Activated CD4-positive, alpha-beta T cell treated with anti-CD3 and anti-CD28 coated beads for 36 hours (primary cell): ENCODE results near the gene ITPKA. TPM values are rescaled to one million over a fixed set of nuclear protein-coding genes. Genes with fewer than 3 reads are reported as not detected.

Experiments
- ATAC-seq: fragments of 200-7000 bp; cut with Tn5 transposase; one replicate; pipeline ENCODE4 v1.10.0; 2021; ENCODE audit warnings: mild to moderate bottlenecking, moderate library complexity
- CTCF ChIA-PET: fragments of 350-600 bp; sonication (Branson Sonifier 250); formaldehyde crosslinking; loops from one replicate; lab custom pipeline; 2021; ENCODE audit warnings: antibody characterized with exemption; lab: Charles Lee
- POLR2A ChIA-PET: fragments of 350-600 bp; sonication (Branson Sonifier 250); formaldehyde crosslinking; loops from one replicate; lab custom pipeline; 2021; ENCODE audit warnings: antibody characterized with exemption, inconsistent platforms; lab: Charles Lee
- DNase-seq: peaks from one replicate; pipeline ENCODE4 v3.0.0-alpha.2; 2020
- H3K27ac Mint-ChIP-seq: one replicate; pipeline ENCODE4 v1.8.0; 2021; ENCODE audit warnings: mixed read lengths
- H3K27me3 Mint-ChIP-seq: one replicate; pipeline ENCODE4 v1.8.0; 2021; ENCODE audit warnings: mixed read lengths
- H3K36me3 Mint-ChIP-seq: one replicate; pipeline ENCODE4 v1.8.0; 2021; ENCODE audit warnings: low read depth, mixed read lengths
- H3K4me1 Mint-ChIP-seq: one replicate; pipeline ENCODE4 v1.8.0; 2021; ENCODE audit warnings: mixed read lengths
- H3K4me3 Mint-ChIP-seq: one replicate; pipeline ENCODE4 v1.8.0; 2021; ENCODE audit warnings: mild to moderate bottlenecking, moderate library complexity, mixed read lengths
- H3K9me3 Mint-ChIP-seq: one replicate; pipeline ENCODE4 v1.8.0; 2021; ENCODE audit warnings: low read depth, mixed read lengths
- intact Hi-C, 2 experiments: fragments of 100-400 bp; cut with DNase I in 1 of 2; cut with micrococcal nuclease in 1 of 2; formaldehyde crosslinking; loops; one replicate each; pipeline versions ENCODE4 v1.14.2 to v1.15.1; 2022 to 2024; cut with DNase I, micrococcal nuclease
- total RNA-seq, 2 experiments: library from RNA; stranded (reverse); gene quantifications; one replicate each; pipeline ENCODE4 v1.2.3, GENCODE V29; 2021

Gene ITPKA
- total RNA-seq, 2 experiments from 2014 or later, result 2.5 to 4.2 TPM

DNA sequence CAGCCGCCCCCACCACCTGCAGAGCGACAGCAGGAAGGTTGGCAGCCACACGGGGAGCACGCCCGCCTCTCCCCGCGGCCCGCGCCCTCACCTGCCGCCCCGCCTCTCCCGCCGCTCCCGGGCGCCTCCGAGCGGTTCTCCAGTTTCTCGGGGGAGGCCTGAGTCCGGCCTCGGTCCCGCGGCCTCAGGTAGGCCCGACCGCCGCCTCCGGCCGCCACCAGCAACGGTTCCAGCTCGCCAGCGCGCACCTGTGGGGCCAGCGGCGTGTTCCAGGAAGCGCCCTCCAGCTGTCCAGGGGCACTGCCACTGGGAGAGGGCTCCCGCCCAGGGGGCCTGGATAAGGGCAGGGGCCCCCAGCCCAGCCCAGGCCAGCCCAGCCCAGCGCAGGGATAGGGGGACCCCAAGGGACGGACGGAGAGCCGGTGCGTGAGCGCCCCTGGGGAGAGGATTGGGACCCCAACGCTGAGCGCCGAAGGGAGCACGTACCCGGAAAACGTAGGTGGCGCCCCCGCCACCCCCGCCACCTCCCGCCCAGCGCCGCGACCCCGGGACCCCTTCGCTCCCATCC is 17.7 kb downstream of the ITPKA start:
- intact Hi-C loops, result no loop called here
- H3K4me1 Mint-ChIP-seq, result peaks cover 22% of the 10 kb centered on the region
- ChIA-PET CTCF (interaction anchor here (1.1 to 1.2 kb wide), 2 partner anchors 45 to 47 kb away, joined by 3 to 4 read pairs; no protein-coding TSS in a partner anchor), POLR2A (interaction anchor here (1.3 kb wide), 1 partner anchor 21 kb away, joined by 3 read pairs; no protein-coding TSS in a partner anchor)
- H3K27me3 Mint-ChIP-seq, result peaks cover 32% of the 10 kb centered on the region
- DNase-seq, result no peak
- no peaks in the 10 kb centered on the region for H3K9me3 Mint-ChIP-seq
- peaks cover 3% of the 10 kb centered on the region for H3K36me3 Mint-ChIP-seq
- ATAC-seq, result no peak
- H3K4me3 Mint-ChIP-seq, result no peak overlapping the region
- H3K27ac Mint-ChIP-seq, result no peak overlapping the region

DNA sequence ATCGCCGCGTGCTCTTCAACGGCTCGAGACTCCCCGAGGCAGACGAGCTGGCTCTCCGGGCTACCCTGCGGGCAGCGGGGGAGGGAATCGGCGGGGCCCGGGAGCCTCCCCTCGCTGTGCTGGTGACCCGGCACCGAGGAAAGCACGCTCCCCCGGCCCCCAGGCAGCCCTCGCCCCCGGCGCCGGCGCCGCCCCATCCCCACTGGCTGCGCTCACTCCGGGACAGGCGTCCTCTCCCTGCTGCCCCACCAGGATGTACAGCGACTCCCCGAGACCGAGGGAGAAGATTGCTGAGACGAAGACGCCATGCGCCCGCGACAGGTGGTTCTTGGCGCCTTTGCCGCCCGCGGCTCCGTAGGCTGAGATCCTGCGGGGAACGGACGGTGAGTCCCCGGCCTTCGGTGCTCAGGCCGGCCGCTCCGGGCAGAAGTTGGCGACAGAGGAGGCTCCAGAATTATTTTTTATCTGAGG is 18.3 kb downstream of the ITPKA start:
- H3K27ac Mint-ChIP-seq, result no peak overlapping the region
- peak; percentile 52 for DNase-seq
- no peaks in the 10 kb centered on the region for H3K9me3 Mint-ChIP-seq
- ATAC-seq, result peak; percentile 34
- ChIA-PET CTCF (interaction anchor here (1.1 kb wide), 1 partner anchor 48 kb away, joined by 3 read pairs; no protein-coding TSS in a partner anchor), POLR2A (no interaction called here)
- peak overlapping the region; percentile 52 for H3K4me3 Mint-ChIP-seq
- H3K4me1 Mint-ChIP-seq, result peaks cover 22% of the 10 kb centered on the region
- H3K36me3 Mint-ChIP-seq, result peaks cover 4% of the 10 kb centered on the region
- intact Hi-C loops, result loop anchor here in 1 of 2 experiments (1.0 to 2.0 kb wide), 2 partner anchors 10 to 47 kb away; partner anchors contain the start of gene TYRO3
- H3K27me3 Mint-ChIP-seq, result peaks cover 32% of the 10 kb centered on the region

- H3K4me3 Mint-ChIP-seq, result peak overlapping the region; percentile 52
- CTCF ChIA-PET, result interaction anchor here (1.6 kb wide), 1 partner anchor 47 kb away, joined by 17 read pairs; no protein-coding TSS in a partner anchor
- peaks cover 32% of the 10 kb centered on the region for H3K27me3 Mint-ChIP-seq
- no peaks in the 10 kb centered on the region for H3K9me3 Mint-ChIP-seq
- DNase-seq (no peak), ATAC-seq (no peak)
- POLR2A ChIA-PET, result no interaction called here
- peaks cover 6% of the 10 kb centered on the region for H3K36me3 Mint-ChIP-seq
- H3K27ac Mint-ChIP-seq, result no peak overlapping the region
- intact Hi-C loops, result loop anchor here in 1 of 2 experiments (1.0 to 2.0 kb wide), 2 partner anchors 10 to 46 kb away; partner anchors contain the start of gene TYRO3
- H3K4me1 Mint-ChIP-seq, result peaks cover 22% of the 10 kb centered on the region
Measured at GRCh38 chr15:41512512-41512939, 18.9 kb downstream of the ITPKA start.

DNA sequence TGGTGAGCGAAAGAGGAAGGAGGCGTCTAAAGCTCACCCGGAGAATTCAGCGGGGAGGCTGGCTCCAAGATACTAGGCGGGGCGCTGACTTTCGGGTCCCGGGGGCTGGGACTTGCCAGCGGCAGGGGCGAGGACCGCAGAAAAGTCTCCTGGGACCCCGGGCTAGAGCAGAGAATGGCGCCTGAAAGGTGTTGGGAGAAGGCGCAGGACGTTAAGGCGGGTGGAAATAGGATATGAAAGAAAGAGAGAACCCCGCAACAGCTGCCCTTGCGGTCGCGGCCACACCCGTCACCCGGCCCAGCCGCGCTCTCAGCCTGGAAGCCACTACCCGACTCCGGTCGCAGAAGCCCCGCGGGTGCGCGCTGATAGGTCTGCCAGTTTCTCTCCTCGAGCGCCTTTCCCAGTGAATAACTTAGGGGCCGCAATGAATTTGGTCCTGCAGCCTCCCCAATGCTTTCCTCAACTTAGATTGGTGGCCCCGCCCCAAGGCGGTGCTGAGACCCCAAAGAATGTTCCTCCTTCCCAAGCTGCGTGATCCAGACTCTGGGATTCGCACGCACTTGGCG is 19.3 kb downstream of the ITPKA start:
- peak; percentile 52 for DNase-seq
- ATAC-seq, result no peak
- intact Hi-C loops, result loop anchor here in 1 of 2 experiments (1.0 to 2.0 kb wide), 2 partner anchors 11 to 46 kb away; partner anchors contain the start of gene TYRO3
- CTCF ChIA-PET, result interaction anchor here (1.6 kb wide), 1 partner anchor 47 kb away, joined by 17 read pairs; no protein-coding TSS in a partner anchor
- Mint-ChIP-seq H3K27ac (no peak overlapping the region), H3K36me3 (peaks cover 6% of the 10 kb centered on the region), H3K4me3 (peak overlapping the region; percentile 52), H3K9me3 (no peaks in the 10 kb centered on the region), H3K4me1 (peaks cover 22% of the 10 kb centered on the region), H3K27me3 (peaks cover 30% of the 10 kb centered on the region)
- POLR2A ChIA-PET, result interaction anchor here (0.5 kb wide), 1 partner anchor 86 kb away, joined by 6 read pairs; no protein-coding TSS in a partner anchor

- intact Hi-C loops, result loop anchor here in 1 of 2 experiments (2.0 kb wide), 1 partner anchor 45 kb away; the partner anchor contains the start of gene TYRO3
- Mint-ChIP-seq H3K9me3 (no peaks in the 10 kb centered on the region), H3K36me3 (peaks cover 6% of the 10 kb centered on the region), H3K27ac (no peak within 1 kb of the TSS), H3K4me3 (peak within 1 kb of the TSS; percentile 52), H3K4me1 (peaks cover 22% of the 10 kb centered on the region), H3K27me3 (peaks cover 30% of the 10 kb centered on the region)
- ATAC-seq (peak; percentile 38), DNase-seq (no peak)
- POLR2A ChIA-PET, result interaction anchor here (0.5 kb wide), 1 partner anchor 87 kb away, joined by 6 read pairs; no protein-coding TSS in a partner anchor
- CTCF ChIA-PET, result interaction anchor here (1.6 kb wide), 1 partner anchor 48 kb away, joined by 17 read pairs; no protein-coding TSS in a partner anchor
Measured at GRCh38 chr15:41513506-41514227, 20.0 kb downstream of the ITPKA start, which contains the start of gene LTK. TSS of gene LTK (minus strand) at chr15:41513827. CDS start at chr15:41513709, 118 bp downstream.

GRCh38 chr15:41517895-41518449 is 24.3 kb downstream of the ITPKA start:
- Mint-ChIP-seq H3K27me3 (peaks cover 7% of the 10 kb centered on the region), H3K9me3 (no peaks in the 10 kb centered on the region), H3K27ac (no peak overlapping the region), H3K36me3 (peaks cover 20% of the 10 kb centered on the region), H3K4me1 (peaks cover 12% of the 10 kb centered on the region), H3K4me3 (no peak overlapping the region)
- POLR2A ChIA-PET, result no interaction called here
- DNase-seq (no peak), ATAC-seq (no peak)
- CTCF ChIA-PET, result interaction anchor here (0.7 to 1.8 kb wide), 3 partner anchors 52 to 376 kb away, joined by 4 read pairs; no protein-coding TSS in a partner anchor
- intact Hi-C loops, result no loop called here

DNA sequence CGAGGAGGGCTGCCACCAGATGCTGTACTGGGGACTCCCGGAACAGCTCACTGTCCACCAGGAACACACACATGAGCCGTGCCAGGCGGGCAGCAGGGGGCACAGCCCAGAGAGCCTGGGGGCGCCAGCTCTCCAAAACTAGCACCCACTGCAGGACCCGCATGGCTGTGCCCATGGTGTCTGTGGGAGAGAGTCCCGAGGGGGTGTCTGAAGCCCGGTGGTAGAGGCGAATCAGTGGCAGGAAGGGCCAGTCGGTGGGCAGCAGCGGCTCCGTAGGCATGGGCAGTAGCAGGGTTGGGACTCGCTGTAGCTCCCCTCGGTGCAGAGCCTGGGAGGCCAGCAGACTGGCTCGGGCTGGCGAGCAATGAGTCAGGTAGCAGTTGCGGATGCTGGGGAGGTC is 27.0 kb downstream of the ITPKA start:
- no peaks in the 10 kb centered on the region for H3K4me1 Mint-ChIP-seq

DNA sequence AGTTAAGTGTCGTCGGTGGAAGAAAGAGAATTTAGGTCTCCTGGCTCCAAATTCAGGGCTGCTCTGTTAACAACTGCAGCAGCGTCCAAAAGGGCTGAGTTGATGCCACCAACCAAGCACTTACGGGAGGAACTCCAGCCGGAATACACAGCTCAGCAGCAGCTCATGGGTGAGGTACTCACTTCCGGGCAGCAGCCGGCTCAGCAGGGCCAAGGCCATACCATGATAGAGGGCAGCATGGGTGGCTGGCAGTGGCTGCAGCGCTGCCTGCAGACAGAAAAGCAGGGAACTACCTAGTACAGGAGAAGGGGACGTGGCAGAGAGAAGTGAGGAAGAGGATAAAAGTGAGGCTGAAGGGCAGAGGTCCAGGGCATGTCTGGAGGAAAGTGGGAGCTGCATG is 27.9 kb downstream of the ITPKA start:
- ChIA-PET CTCF (interaction anchor here (1.1 kb wide), 1 partner anchor 14 kb away, joined by 3 read pairs; no protein-coding TSS in a partner anchor), POLR2A (no interaction called here)
- intact Hi-C loops, result no loop called here
- H3K4me1 Mint-ChIP-seq, result no peaks in the 10 kb centered on the region
- no peak for ATAC-seq
- peaks cover 28% of the 10 kb centered on the region for H3K36me3 Mint-ChIP-seq
- H3K27me3 Mint-ChIP-seq, result no peaks in the 10 kb centered on the region
- no peak overlapping the region for H3K27ac Mint-ChIP-seq
- H3K9me3 Mint-ChIP-seq, result no peaks in the 10 kb centered on the region
- DNase-seq, result no peak
- H3K4me3 Mint-ChIP-seq, result no peak overlapping the region

More for the DNA sequence above, 27.0 kb downstream of the ITPKA start:
- H3K9me3 Mint-ChIP-seq, result no peaks in the 10 kb centered on the region
- DNase-seq (no peak), ATAC-seq (no peak)
- ChIA-PET POLR2A (no interaction called here), CTCF (interaction anchor here (0.7 kb wide), 1 partner anchor 398 kb away, joined by 3 read pairs; no protein-coding TSS in a partner anchor)
- H3K27ac Mint-ChIP-seq, result no peak overlapping the region
- H3K4me3 Mint-ChIP-seq, result no peak overlapping the region
- intact Hi-C loops, result no loop called here
- H3K27me3 Mint-ChIP-seq, result no peaks in the 10 kb centered on the region
- peaks cover 20% of the 10 kb centered on the region for H3K36me3 Mint-ChIP-seq

GRCh38 chr15:41523097-41523496 is 29.4 kb downstream of the ITPKA start:
- intact Hi-C loops, result no loop called here
- Mint-ChIP-seq H3K27ac (no peak overlapping the region), H3K9me3 (no peaks in the 10 kb centered on the region), H3K36me3 (peaks cover 33% of the 10 kb centered on the region), H3K4me3 (no peak overlapping the region), H3K27me3 (no peaks in the 10 kb centered on the region), H3K4me1 (no peaks in the 10 kb centered on the region)
- ATAC-seq, result no peak
- ChIA-PET POLR2A (no interaction called here), CTCF (interaction anchor here (0.7 kb wide), 1 partner anchor 33 kb away, joined by 6 read pairs; no protein-coding TSS in a partner anchor)
- DNase-seq, result no peak

DNA sequence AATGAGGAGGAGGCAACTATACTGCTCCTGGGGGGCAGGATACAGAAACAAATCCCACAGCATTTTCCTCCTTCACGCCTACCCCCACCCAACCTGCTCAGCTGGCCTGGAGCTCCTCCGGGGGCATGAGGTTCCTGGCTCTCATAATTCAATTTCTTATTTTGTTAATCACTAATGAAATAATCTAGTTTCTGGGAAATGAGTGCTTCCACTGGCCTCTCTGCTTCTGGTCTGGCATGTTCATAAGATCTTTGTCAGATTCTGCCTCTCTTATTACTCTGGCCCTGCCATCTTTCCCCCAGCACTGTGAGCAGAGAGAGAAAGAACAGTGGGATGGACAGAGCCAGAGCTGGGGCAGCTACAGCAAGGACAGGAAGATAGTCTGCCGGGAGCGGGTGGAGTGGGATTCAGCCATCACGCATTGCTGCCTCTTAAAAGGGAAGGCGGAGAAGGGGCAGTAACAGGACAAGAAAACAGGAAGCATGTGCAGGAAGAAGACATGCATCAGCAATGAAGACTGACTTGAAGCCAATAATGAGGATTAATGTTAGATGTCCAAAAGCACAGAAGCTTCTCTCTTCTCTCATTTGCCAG is 36.8 kb downstream of the ITPKA start:
- no peaks in the 10 kb centered on the region for H3K9me3 Mint-ChIP-seq
- H3K4me3 Mint-ChIP-seq, result no peak overlapping the region
- no peak overlapping the region for H3K27ac Mint-ChIP-seq
- no peaks in the 10 kb centered on the region for H3K4me1 Mint-ChIP-seq
- ATAC-seq (no peak), DNase-seq (no peak)
- intact Hi-C loops, result no loop called here
- H3K27me3 Mint-ChIP-seq, result no peaks in the 10 kb centered on the region
- POLR2A ChIA-PET, result no interaction called here
- CTCF ChIA-PET, result interaction anchor here (1.2 kb wide), 1 partner anchor 65 kb away, joined by 6 read pairs; no protein-coding TSS in a partner anchor
- peaks cover 41% of the 10 kb centered on the region for H3K36me3 Mint-ChIP-seq
